HEK293 (cell line): Measurements from ENCODE around the gene ACKR3.

Experiments used
- ATF2 ChIP-seq: fragments of 450-650 bp; formaldehyde crosslinking; IDR thresholded peaks from 2 replicates; pipeline ENCODE4 v1.5.1; 2016; ENCODE audit warnings: missing biosample characterization, missing genetic modification characterization, low read depth
- CTCF ChIP-seq: fragments of 450-650 bp; formaldehyde crosslinking; IDR thresholded peaks from 2 replicates; pipeline ENCODE4 v1.5.1; 2016; ENCODE audit warnings: missing biosample characterization, missing genetic modification characterization
- KLF9 ChIP-seq: fragments of 450-650 bp; formaldehyde crosslinking; IDR thresholded peaks from 2 replicates; pipeline ENCODE4 v1.5.1; 2016; ENCODE audit warnings: missing biosample characterization, missing genetic modification characterization, low read depth
- PRDM1 ChIP-seq: fragments of 450-650 bp; formaldehyde crosslinking; IDR thresholded peaks from 2 replicates; pipeline ENCODE4; 2016; ENCODE audit warnings: missing biosample characterization, missing genetic modification characterization
- ZNF248 ChIP-seq: fragments of 450-650 bp; formaldehyde crosslinking; IDR thresholded peaks from 2 replicates; pipeline ENCODE4 v1.5.1; 2017; ENCODE audit warnings: missing biosample characterization, missing genetic modification characterization

- no peak for TF ChIP-seq ZNF248 (tag by site-specific recombination)
- TF ChIP-seq KLF9 (tag by site-specific recombination): no peak
- no peak for TF ChIP-seq PRDM1
- no peak for TF ChIP-seq CTCF (tag by site-specific recombination)
- TF ChIP-seq ATF2 (tag by site-specific recombination): no peak
These were observed 44.0 kb downstream of the ACKR3 start for GRCh38 chr2:236613612-236614011.
